Left forelimb (tissue), 1 donor: ENCODE results near the gene SP3.
"Not testable (repeated sequence)": the region's sequence is repeated elsewhere in the genome, so short reads cannot be mapped to it uniquely, and the experiment has no call there.

Experiments
- DNase-seq: peaks from one replicate; pipeline ENCODE4 v3.0.0-alpha.2; 2018; ENCODE audit warnings: low spot score

The SP3 gene

DNA sequence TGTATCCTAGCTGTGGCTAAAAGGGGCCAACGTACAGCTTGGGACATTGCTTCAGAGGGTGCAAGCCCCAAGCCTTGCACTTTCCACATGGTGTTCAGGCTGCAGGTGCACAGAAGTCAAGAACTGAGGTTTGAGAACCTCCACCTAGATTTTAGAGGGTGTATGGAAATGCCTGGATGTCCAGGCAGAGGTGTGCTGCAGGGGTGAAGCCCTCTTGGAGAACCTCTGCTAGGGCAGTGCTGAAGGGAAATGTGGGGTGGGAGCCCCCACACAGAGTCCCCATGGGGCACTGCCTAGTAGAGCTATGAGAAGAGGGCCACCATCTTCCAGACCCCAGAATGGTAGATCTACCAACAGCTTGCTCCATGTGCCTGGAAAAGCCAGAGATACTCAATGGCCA is 75.7 kb downstream of the SP3 start:
- DNase-seq = not testable (repeated sequence)

DNA sequence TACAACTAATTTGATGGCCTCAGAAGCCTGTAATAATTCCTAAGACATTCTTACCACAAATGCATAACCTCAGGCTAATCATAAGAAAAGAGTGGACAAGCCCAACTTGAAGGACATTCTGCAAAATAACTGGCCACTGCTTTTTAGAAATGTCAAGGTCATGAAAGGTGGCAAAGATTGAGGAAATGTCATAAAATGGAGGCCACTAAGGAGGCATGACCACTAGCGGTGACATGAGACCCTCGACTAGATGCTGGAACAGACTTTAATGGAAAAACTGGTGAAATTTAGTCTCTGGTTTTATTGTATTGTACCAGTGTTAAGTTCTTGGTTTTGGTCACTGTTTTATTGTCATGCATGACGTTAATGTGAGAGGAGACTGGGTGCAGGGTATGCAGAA is 78.6 kb downstream of the SP3 start:
- DNase-seq = no peak

DNA sequence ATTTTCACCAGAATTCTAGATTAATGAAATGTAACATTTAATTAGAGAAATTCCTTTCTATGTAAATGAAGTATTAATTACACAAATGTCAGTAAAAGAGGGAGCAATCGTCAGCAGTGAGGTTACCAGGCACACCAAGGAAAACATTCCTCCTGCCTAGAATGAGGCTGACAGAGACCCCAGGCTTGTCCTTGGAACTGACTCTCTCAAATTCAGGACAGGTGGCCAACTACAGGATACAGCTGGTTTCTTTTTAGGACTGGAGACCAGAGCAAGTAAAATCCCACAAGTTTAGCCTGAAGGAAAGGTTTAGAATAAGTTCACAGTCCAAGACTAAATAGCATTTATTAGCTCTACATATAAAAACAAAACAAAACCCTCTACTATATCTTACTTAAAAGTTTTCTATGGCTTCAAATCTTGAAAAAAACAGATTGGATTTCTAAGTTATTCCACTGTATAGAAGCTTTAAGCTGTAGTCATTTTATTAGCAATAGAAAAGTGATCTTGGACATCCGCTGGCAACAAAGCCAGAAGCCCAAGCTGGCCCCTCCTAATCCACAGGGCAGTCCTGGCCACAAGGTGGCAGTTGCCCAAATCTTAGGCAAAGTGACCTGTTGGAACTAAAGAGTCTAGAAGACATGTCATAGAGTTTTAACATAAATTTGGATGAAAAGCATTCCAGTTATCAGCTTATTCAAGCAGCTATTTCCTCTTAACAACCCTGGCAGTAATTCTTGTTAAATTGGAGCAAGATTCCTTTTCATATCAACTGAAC is 81.0 kb downstream of the SP3 start:
- no peak for DNase-seq

DNA sequence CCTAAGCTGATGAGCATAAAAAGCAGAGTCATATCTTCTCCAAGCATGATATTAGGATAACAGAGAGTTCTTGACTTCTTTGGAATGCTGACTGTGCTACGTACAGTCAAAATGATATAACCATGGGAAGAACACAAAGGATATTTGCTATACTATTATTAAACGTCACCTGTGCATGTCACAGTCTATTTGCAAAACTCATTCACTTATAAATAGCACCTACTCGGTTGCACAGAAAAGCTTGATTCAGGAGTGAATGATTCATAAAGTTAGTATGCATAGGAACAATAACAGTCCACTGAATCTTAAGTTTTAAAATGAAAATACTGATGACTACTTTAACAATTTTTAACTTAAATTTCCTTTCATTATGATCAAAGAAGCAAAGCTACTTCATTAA is 83.3 kb downstream of the SP3 start:
- DNase-seq = no peak

DNA sequence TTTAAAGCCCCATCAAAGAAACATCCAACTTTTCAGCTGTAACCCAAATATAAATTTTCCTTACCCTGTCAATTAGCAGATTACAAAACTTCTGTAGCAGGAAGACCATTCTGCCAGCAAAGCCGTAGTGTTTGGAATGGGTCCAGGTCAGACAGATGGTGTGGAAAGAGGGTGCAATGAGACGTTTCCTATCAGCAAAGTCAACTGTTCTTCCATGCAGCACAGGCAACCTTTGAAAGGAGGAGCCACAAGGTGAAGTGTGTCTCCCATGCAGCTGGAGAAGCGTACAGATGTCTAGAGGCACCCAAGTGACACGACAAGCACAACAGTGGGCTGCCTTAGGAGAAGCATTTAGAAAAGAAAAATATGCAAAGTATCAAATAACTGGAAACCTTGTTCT is 83.7 kb downstream of the SP3 start:
- DNase-seq = no peak

DNA sequence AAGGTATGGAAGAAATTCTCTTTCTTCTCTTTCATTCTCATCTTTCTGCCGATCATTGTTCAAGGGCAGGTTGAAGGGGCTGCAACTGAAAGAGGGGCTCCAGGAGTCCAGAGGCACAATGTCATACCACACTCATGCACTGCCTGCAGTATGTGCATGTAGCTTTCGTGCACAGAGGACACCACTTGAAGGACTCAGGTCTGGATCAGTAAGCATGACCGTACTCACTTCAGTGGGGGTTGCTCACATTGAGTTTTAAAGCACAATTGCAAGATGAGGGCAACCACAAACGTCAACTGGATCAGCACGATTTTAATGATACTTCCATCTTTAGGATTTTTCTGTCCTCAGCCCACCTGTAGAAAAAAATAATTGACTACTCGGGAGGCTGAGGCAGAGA is 84.6 kb downstream of the SP3 start:
- DNase-seq = no peak

DNA sequence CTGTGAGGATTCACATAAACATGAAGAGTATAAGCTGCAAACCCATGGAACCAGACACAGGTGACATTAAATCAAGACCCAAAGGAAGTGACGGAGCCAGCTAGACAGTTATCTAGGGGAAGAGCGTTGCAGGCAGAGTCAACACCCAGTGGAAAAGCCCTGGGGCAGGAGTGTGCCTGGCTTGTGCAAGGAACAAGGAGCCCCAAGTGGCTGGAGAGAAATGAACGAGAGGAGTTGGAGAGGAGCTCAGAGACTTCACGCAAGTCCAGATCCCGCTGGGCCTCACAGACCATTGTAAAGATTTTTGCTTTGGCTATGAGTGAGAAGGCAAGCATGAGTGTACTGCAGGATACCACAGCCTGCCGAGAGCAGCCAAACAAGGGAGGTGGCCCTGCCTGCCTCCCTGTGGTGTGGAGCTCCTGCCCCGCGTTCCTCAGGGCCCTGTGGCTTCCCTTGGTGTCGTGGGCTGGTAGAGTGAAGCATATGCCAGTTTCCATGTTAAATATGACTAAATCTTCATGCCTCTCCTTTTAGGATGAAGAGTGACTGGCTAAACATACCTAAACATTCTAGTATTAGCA is 88.2 kb downstream of the SP3 start:
- no peak for DNase-seq

DNA sequence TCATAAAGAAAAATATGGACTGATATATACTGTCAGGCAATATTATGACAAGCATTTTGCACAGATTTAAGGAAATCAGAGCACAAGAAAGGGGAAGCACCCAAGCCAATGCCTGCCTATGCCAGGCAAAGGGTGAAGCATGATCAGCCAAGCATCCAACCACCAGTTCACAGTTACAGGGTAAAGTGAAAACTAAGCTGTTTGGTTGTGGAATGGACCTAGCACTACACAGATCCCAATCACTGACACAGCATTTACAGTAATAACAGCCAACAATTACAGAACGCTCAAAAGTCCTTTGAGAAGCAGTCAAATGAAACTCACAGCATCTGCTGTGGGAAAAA is 90.3 kb downstream of the SP3 start:
- DNase-seq = no peak

DNA sequence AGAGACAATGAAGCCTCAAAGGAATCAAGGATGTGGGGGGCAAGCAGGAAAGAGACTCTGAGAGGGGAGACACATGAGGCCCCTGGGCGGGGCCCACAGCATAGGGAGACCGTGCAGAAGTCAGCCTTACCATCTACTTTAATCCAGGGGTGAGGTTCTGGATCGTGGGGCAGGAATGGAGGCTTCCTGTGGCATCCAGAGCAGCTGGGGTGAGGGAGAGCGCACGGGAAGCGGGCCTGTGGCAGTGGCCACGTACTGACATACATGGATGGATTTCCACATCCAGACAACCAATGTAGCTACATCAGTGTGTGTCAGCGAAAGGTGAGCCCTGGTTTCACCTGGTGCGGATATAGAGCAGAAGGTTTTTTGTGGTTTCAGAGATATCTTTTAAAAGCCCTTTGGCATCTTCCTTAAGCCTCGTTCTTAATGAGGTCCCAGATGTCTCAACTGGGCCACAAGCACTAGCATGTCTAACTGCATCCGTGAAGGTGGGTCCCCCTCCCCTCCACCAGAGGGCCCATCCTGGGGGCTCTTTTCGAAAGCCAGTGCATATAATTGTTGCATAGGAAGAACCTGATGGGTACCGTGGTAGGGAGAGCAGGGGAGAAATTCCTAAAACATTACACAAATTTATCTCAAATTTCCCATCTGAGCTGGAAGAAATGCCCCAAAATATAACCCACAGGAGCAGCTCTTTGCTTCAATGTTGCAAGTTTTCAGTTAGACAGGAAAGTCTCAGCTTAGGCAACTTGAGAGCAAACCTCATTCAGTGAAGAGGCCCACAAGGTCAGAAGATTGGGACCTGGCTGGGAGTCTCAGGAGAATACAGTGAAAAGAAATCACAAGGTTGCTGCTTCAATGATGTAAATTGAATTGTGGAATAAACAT is 90.9 kb downstream of the SP3 start:
- DNase-seq = no peak

DNA sequence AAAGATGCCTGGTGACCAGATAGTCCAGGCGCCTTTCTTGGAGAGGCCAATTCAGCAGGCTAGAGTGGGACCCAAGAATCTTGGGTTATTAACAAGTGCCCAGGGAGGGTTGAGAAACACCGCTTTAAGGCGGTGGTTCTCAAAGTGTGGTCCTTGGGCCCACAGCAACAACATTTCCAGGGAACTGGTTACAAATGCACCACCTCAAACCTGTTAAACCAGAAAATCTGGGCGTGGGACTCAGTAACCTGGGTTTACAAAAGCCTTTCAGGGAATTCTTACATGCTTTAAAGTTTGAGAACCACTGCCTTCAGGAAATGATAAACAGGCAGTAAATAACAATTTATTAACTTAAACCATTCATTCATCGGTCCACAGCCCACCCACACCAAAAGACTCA is 92.5 kb downstream of the SP3 start:
- DNase-seq = no peak

DNA sequence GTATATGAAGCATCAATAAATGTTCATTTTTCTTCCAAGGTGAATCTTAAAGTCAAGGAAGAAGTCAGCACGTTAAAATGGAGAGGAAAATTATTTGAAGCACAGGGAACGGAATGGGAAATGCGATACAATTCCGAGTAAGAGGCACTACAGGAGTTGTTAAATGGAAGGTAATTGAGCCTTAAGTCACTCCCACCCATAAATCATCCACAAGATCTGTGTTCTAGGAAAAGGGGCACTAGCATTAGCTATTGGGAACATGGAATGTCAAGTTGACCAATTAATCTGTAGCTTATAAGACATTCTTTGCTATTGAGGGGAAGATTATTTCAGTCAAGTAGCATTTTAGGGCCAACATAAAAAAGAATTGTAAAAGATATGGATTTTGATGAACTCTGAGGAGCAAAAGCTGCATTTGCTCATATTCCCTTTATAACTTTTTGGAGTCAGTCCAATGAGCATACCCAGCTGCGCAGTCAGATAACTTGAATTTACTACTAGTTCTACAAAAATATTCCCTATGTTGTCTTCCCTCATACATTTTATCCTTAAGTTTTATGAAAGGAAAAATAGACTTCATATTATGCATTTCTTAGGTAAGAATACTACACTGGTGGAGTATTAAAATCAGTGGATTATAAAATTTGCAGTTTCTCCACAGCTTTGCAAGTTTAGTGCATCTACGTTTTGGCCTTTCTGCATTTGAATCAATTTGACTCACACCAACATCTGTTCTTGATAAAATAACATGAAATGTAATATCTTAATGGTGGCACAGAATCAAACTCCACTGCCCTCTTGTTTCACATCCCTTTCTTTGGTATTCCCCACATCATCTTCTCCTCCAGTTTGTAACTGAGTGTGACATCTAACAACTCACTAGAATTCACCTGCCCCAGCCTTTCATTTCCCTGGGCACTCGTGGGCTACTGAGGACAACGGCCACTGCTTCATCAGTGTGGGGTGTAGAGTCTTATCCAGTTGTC is 95.6 kb downstream of the SP3 start:
- no peak for DNase-seq

DNA sequence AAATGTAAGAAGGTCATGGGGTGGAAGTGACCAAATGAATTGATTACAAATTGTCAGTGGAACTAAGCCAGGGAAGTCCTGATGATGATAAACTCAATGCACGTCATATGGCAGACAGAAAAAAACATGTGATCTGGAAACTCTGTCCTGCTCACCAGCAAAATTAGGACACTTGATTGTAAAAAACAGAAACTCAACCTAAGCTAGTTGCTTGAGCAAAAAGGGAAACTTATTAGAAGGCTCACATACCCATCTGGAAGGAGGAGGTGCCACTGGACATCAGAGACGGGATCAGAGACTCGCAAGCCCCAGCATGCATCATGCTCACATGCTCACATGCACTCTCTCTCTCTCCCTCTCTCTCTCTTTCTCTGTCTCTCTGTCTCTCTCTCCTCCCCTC is 96.8 kb downstream of the SP3 start:
- no peak for DNase-seq

DNA sequence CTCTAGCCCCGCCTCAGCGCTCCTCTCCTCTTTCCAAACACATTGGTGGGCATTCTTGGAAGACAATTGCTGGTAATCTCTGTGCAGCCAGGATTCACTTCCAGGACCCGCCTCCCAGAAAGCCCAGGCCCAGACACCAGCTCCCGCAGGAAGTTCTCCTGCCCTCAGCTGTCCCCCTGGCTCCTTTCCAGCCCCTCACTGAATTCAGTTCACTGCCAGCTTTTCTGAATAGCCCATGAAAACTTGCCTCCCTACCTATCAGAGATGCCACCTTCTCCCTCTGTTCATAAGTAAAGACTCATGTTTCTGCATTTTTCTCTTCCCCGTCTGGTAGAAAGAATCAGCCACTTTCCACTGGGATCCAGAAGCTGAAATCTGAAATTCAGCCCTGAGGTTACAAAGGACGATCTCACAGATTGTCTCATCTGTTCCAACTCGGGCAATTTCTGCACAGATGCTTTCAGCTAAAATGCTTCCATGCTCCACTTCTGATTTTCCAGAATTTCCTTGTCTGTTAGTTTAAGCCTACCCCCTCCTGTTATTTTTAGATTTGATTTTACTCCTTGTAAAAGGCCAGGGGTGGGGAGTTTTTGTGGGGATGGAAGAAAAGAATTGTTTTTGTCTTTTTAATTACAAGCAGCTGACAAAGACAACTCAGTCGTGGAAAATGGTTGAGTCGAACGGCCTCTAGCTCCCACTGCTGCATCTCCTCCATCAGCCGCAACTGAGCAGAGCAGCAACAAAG is 98.1 kb downstream of the SP3 start:
- peak; percentile 76 for DNase-seq

DNA sequence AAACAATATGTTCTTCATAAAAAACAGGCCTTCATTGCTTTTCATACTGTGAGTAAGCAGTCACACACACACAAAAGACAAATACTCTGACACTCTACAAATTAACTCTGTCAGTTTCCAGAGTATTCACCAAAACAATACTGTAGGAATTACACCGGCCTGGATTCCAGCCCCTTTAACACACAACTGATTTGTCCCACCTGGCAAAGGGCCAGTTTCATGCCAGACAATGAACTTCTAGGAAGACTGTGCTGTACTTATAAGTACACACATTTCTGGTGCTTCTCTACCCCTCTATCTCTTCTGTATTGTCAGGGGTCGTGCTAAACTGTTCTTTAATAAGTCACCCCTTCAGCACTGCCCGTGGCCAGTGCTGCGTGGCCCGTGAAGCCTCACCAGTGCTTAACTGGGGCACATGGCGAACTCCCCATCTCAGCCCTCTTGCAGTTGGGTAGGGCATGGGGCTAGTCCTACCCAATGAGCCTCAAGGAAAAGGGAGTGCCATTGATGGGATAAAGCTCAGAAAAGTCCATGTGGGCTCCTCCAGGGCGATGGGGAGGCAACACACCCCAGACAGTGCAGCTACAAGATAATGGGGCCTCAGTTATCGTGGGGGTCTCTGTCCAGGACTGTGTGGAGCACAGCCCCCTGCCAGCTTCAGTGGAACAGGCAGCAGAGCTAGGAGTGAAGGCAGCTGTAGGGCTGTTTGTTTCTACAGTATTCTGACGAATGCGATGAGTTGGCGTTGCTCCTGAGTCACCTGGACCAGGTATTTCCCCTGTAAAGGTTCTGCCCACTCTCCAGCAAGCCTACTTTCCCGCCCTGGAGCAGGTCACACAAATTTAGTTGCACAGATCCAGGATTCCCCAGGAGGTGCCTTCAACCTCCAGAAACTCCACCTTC is 99.0 kb downstream of the SP3 start:
- no peak for DNase-seq

DNA sequence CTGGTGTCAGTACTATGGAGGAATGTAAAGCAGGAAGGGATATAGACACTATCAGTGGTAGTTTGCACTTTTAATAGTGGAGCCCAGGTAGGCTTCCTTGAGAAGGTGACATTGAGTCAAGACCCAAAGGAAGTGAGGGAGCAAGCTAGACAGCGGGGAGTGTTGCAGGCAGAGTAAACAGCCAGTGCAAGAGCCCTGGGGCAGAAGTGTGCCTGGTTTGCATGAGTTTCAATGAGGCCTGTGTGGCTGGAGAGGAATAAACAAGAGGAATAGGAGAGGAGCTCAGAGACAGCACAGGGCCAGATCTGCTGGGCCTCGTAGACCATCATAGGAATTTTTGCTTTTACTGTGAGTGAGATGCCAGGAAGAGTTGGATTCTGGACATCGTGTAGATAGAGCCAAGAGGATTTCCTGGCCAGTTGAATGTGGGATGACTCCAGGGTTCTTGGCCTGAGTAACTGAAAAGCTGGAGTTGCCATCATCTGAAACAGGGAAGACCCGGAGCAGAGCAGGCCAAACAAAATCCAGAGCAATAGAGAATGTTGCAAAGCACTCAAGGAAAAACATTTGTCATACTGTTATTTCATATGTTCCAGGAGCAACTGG is 102.5 kb downstream of the SP3 start:
- no peak for DNase-seq

DNA sequence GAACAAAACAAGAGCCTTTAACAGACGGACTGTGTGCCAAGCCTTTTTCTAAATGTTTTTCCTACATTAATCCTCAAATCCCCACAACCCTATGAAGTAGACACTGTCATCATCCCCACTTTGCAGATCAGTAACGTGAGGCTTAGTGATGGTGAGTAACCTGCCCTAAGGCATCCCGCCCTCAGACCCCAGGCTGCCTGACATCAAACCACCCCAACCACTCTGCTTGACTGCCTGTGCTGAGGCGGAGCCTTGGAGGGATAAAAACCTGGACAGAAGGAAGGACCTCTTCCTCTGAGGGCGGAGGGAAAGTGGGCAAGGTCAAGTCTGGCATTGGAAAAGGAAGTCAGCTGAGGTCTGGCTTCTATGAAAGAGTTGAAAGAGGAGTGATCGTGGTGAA is 104.6 kb downstream of the SP3 start:
- DNase-seq = no peak

DNA sequence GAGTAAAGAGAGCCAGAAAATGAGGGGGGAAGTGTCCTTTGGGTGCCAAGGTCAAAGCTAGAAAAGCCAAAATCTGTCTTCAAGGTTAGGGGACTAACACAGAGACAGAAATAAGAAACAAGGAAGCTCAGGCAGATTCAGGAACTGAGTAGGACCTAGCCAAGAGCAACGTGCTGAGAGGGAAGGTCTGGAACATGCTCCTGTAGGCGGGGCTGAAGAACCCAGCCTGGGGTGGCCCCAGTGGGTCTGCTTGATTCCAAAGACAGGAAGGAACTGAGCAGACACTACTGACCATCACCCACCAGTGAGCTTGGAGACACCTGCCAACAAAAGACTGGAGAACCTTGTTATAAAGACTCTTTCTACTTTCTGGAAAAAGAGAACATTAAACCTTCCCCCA is 105.1 kb downstream of the SP3 start:
- DNase-seq = no peak

DNA sequence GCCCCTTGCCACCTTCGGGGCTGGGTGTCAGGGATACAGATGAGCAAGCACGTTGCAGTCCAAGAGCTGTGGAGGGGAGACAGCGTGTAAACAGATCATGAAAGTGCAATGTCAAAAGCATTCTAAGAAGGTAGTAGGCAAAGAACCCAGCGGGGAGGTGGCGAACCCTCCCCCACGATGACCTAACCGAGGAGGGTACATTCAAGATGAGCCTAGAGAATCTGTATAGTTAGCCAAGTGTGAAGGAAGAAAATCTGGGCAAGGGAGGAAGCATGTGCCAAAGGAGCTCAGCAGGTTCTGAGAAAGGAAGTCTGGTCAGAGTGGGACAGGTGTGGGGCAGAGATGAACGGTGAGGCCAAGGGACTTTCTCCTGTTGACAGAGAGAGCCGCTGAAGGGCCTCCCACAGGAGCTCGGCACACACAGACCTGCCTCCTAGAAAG is 106.9 kb downstream of the SP3 start:
- no peak for DNase-seq
